Thyroid gland (tissue), 4 donors: Measurements from ENCODE around the gene AFM. TPM values are rescaled to one million over a fixed set of nuclear protein-coding genes. Genes with fewer than 3 reads are reported as not detected.

Source experiments
- DNase-seq, 2 donors: peaks; one replicate each; pipeline ENCODE4 v3.0.0-alpha.2; 2019
- H3K27ac ChIP-seq, 3 donors: fragments of 200-600 bp; sonication (generic); 1 replicate in 2 of 3; 2 replicates in 1 of 3; pipeline ENCODE4 v1.5.1; 2016 to 2019; ENCODE audit warnings: mild to moderate bottlenecking in 1 of 3, moderate library complexity in 1 of 3
- H3K27me3 ChIP-seq: fragments of 200-600 bp; sonication (generic); one replicate; pipeline ENCODE4 v1.5.1; 2019
- H3K36me3 ChIP-seq, 2 donors: fragments of 200-600 bp; sonication (generic); one replicate each; pipeline ENCODE4 v1.5.1; 2016 to 2019
- H3K4me1 ChIP-seq, 2 donors: fragments of 200-600 bp; sonication (generic); one replicate each; pipeline ENCODE4 v1.5.1; 2017 to 2019
- H3K4me3 ChIP-seq, 3 donors: fragments of 200-600 bp; sonication (generic); replicated peaks in 1 of 3; 1 replicate in 2 of 3; 2 replicates in 1 of 3; pipeline ENCODE4 v1.5.1; 2016; ENCODE audit warnings: mild to moderate bottlenecking in 1 of 3
- H3K9me3 ChIP-seq: fragments of 200-600 bp; sonication (generic); one replicate; pipeline ENCODE4 v1.5.1; 2017
- CTCF ChIP-seq, 6 experiments: fragments of 200-600 bp in 3 of 6; fragments of 450-650 bp in 3 of 6; sonication (generic) in 3 of 6; IDR thresholded peaks; one replicate each; pipeline ENCODE4 v1.5.1; 2016 to 2019; ENCODE audit warnings: antibody characterized with exemption in 6 of 6, mild to moderate bottlenecking in 2 of 6, inconsistent platforms in 1 of 6, moderate library complexity in 1 of 6
- POLR2A ChIP-seq, 2 donors: fragments of 450-650 bp; IDR thresholded peaks; one replicate each; pipeline ENCODE4 v1.6.1; 2017; ENCODE audit warnings: antibody characterized with exemption in 2 of 2, mild to moderate bottlenecking in 2 of 2, moderate library complexity in 1 of 2
- WGBS, 2 donors: methylation state at CpG; one replicate each; pipeline ENCODE4 v1.1.5; 2017; 5-methylcytosine and 5-hydroxymethylcytosine counted together
- intact Hi-C: fragments of 100-400 bp; cut with DNase I; formaldehyde crosslinking; loops from one replicate; pipeline ENCODE4 v1.15.1; 2023
- total RNA-seq, 4 donors: library from RNA; depleted of rRNA; stranded (reverse); fragments of >200 nt; gene quantifications; one replicate each; pipeline ENCODE4 v1.2.3, GENCODE V29; 2016

AFM gene
- total RNA-seq, 4 donors from 2014 or later: not detected

GRCh38 chr4:73518340-73518739 lies 36.8 kb downstream of the AFM start:
- TF ChIP-seq POLR2A (IDR thresholded peaks at IDR 0.05): no peak
- TF ChIP-seq CTCF (IDR thresholded peaks at IDR 0.05): no peak
- no peaks in the 10 kb centered on the region for H3K27me3 ChIP-seq
- H3K36me3 ChIP-seq: no peaks in the 10 kb centered on the region
- H3K27ac ChIP-seq: no peak overlapping the region
- 87% methylated on average over 3 of the region's 3 CpGs for WGBS, 2 donors
- no peaks in the 10 kb centered on the region for H3K4me1 ChIP-seq
- intact Hi-C loops: no loop called here
- DNase-seq: no peak
- no peak overlapping the region for H3K4me3 ChIP-seq
- no peaks in the 10 kb centered on the region for H3K9me3 ChIP-seq

GRCh38 chr4:73520821-73521220 lies 39.3 kb downstream of the AFM start:
- DNase-seq: no peak
- no peaks in the 10 kb centered on the region for H3K27me3 ChIP-seq
- WGBS, 2 donors: 54 to 70% methylated on average over 3 to 4 of the region's 4 CpGs
- TF ChIP-seq POLR2A (IDR thresholded peaks at IDR 0.05): no peak
- intact Hi-C loops: no loop called here
- H3K36me3 ChIP-seq: no peaks in the 10 kb centered on the region
- no peak overlapping the region for H3K27ac ChIP-seq
- H3K9me3 ChIP-seq: no peaks in the 10 kb centered on the region
- no peak overlapping the region for H3K4me3 ChIP-seq
- H3K4me1 ChIP-seq: no peaks in the 10 kb centered on the region

GRCh38 chr4:73523126-73523525 lies 41.6 kb downstream of the AFM start:
- H3K4me3 ChIP-seq: no peak overlapping the region
- no peaks in the 10 kb centered on the region for H3K9me3 ChIP-seq
- intact Hi-C loops: no loop called here
- TF ChIP-seq POLR2A (IDR thresholded peaks at IDR 0.05) (no peak), CTCF (IDR thresholded peaks at IDR 0.05) (no peak)
- H3K4me1 ChIP-seq: no peaks in the 10 kb centered on the region
- H3K27me3 ChIP-seq: no peaks in the 10 kb centered on the region
- DNase-seq: no peak
- WGBS, 2 donors: 84 to 87% methylated on average over 2 of the region's 2 CpGs
- no peaks in the 10 kb centered on the region for H3K36me3 ChIP-seq
- H3K27ac ChIP-seq: no peak overlapping the region

GRCh38 chr4:73525611-73526010 lies 44.1 kb downstream of the AFM start:
- H3K9me3 ChIP-seq: no peaks in the 10 kb centered on the region
- H3K27ac ChIP-seq: no peak overlapping the region
- H3K4me1 ChIP-seq: no peaks in the 10 kb centered on the region
- H3K27me3 ChIP-seq: no peaks in the 10 kb centered on the region
- WGBS, 2 donors: 67 to 78% methylated on average over 1 of the region's 1 CpG
- intact Hi-C loops: no loop called here
- H3K4me3 ChIP-seq: no peak overlapping the region
- DNase-seq: no peak
- TF ChIP-seq CTCF (IDR thresholded peaks at IDR 0.05) (no peak), POLR2A (IDR thresholded peaks at IDR 0.05) (no peak)
- H3K36me3 ChIP-seq: no peaks in the 10 kb centered on the region

- no peak for TF ChIP-seq CTCF (IDR thresholded peaks at IDR 0.05)
- no peak for TF ChIP-seq POLR2A (IDR thresholded peaks at IDR 0.05)
- no peaks in the 10 kb centered on the region for H3K36me3 ChIP-seq
- no peaks in the 10 kb centered on the region for H3K9me3 ChIP-seq
- no peaks in the 10 kb centered on the region for H3K4me1 ChIP-seq
- H3K27me3 ChIP-seq: no peaks in the 10 kb centered on the region
- no peak overlapping the region for H3K27ac ChIP-seq
- DNase-seq: no peak
- WGBS, 2 donors: 68 to 80% methylated on average over 1 of the region's 1 CpG
- H3K4me3 ChIP-seq: no peak overlapping the region
- intact Hi-C loops: no loop called here
Observed at GRCh38 chr4:73527196-73527595, 45.7 kb downstream of the AFM start.

- H3K27ac ChIP-seq: no peak overlapping the region
- intact Hi-C loops: no loop called here
- no peak for DNase-seq
- no peaks in the 10 kb centered on the region for H3K36me3 ChIP-seq
- H3K27me3 ChIP-seq: no peaks in the 10 kb centered on the region
- H3K4me3 ChIP-seq: no peak overlapping the region
- no peaks in the 10 kb centered on the region for H3K9me3 ChIP-seq
- no peak for TF ChIP-seq POLR2A (IDR thresholded peaks at IDR 0.05)
- TF ChIP-seq CTCF (IDR thresholded peaks at IDR 0.05): no peak
- no peaks in the 10 kb centered on the region for H3K4me1 ChIP-seq
- WGBS, 2 donors: 97% methylated on average over 2 of the region's 2 CpGs
Observed at GRCh38 chr4:73528171-73528570, 46.6 kb downstream of the AFM start.
